ENCODE results near the gene LBH.

DNA sequence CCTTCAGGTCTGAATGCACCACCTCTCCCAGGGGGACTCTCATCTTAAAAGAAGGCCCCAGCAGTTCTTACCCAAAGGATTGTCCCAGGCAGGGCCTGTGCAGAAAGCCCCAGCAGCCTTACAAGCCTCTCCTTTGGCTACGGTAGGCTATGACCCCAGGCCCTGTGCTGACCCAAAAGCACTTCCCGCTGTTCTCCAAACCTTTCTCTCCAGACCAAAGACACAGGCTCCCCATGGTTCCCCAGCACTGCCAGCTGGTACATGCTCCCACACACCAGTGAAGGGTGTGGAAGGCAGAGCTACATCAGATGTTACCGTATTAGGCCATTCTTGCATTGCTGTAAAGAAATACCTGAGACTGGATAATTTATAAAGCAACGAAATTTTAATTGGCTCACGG, 35.4 kb downstream of the LBH start:
- no peak for TF ChIP-seq EZH2phosphoT487 (IDR thresholded peaks at IDR 0.05; ENCODE audit: borderline replicate concordance, low read depth, low read length)
- TF ChIP-seq, protein P1, sequence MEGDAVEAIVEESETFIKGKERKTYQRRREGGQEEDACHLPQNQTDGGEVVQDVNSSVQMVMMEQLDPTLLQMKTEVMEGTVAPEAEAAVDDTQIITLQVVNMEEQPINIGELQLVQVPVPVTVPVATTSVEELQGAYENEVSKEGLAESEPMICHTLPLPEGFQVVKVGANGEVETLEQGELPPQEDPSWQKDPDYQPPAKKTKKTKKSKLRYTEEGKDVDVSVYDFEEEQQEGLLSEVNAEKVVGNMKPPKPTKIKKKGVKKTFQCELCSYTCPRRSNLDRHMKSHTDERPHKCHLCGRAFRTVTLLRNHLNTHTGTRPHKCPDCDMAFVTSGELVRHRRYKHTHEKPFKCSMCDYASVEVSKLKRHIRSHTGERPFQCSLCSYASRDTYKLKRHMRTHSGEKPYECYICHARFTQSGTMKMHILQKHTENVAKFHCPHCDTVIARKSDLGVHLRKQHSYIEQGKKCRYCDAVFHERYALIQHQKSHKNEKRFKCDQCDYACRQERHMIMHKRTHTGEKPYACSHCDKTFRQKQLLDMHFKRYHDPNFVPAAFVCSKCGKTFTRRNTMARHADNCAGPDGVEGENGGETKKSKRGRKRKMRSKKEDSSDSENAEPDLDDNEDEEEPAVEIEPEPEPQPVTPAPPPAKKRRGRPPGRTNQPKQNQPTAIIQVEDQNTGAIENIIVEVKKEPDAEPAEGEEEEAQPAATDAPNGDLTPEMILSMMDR (conservative IDR thresholded peaks at IDR 0.05; ENCODE audit: low read length): no peak

Measured in OCI-LY7 (cell line).